HepG2 (cell line): ENCODE measurements around the gene CLASP2. TPM values are rescaled to one million over a fixed set of nuclear protein-coding genes. Genes with fewer than 3 reads are reported as not detected.

Source experiments
- ATAC-seq: fragments of 200-7000 bp; cut with Tn5 transposase; 3 replicates; pipeline ENCODE4 v1.9.1; 2020; ENCODE audit warnings: mild to moderate bottlenecking, moderate library complexity
- BruUV-seq: library from RNA; stranded (reverse); fragments of 400-500 nt; replicated peaks from 2 replicates; lab custom pipeline; 2021; lab: Mats Ljungman, UMichigan
- CTCF ChIA-PET: fragments of 300-600 bp; formaldehyde crosslinking; extraction: SDS; loops from one replicate; lab custom pipeline; 2021; ENCODE audit warnings: low total read pairs, inconsistent platforms, low intra/inter-chr PET ratio; lab: Yijun Ruan, JAX
- POLR2A ChIA-PET: fragments of 350-600 bp; sonication (Branson Sonifier 250); formaldehyde crosslinking; loops from one replicate; lab custom pipeline; 2020; ENCODE audit warnings: antibody characterized with exemption, inconsistent platforms; lab: Yijun Ruan, JAX
- DNase-seq: peaks from one replicate; pipeline ENCODE4 v3.0.0-alpha.2; 2015; ENCODE audit warnings: low spot score
- FAIRE-seq: peaks from 3 replicates; lab custom pipeline; 2011; peaks lifted over from hg19 to GRCh38; lab: Jason Lieb, UNC
- H2AFZ ChIP-seq: one replicate; pipeline ENCODE4 v1.6.1; 2011; ENCODE audit warnings: low read length, inconsistent platforms
- H3K27ac ChIP-seq: fragments of 300-600 bp; 3 replicates; pipeline ENCODE4 v1.8.0; 2011; ENCODE audit warnings: mixed run types, mild to moderate bottlenecking, mixed read lengths, low read length, inconsistent platforms; ENCODE audit not compliant: insufficient read depth; ENCODE audit errors: extremely low read length
- H3K27me3 ChIP-seq, 2 experiments: fragments of 200-600 bp in 1 of 2; 2 replicates in 1 of 2; 3 replicates in 1 of 2; pipeline versions ENCODE4 v1.6.0 to v1.8.0; 2011; ENCODE audit warnings: low read length in 2 of 2, mild to moderate bottlenecking in 2 of 2, moderate library complexity in 2 of 2, inconsistent platforms in 1 of 2; ENCODE audit not compliant: insufficient read depth in 2 of 2, control insufficient read depth in 1 of 2
- H3K36me3 ChIP-seq, 2 experiments: fragments of 200-600 bp in 1 of 2; replicated peaks in 1 of 2; 2 replicates in 1 of 2; 3 replicates in 1 of 2; pipeline versions ENCODE4 v1.5.1 to v1.8.0; 2011; ENCODE audit warnings: low read length in 2 of 2, inconsistent platforms in 1 of 2; ENCODE audit not compliant: insufficient read depth in 2 of 2, control insufficient read depth in 1 of 2
- H3K4me1 ChIP-seq: 2 replicates; pipeline ENCODE4 v1.5.1; 2012; ENCODE audit warnings: low read length, inconsistent platforms; ENCODE audit not compliant: insufficient read depth
- H3K4me2 ChIP-seq: 2 replicates; pipeline ENCODE4 v1.6.0; 2011; ENCODE audit warnings: low read depth, low read length, inconsistent platforms
- H3K4me3 ChIP-seq, 3 experiments: fragments of 200-600 bp in 1 of 3; sonication (generic), shearing (Covaris generic) in 1 of 3; replicated peaks in 1 of 3; 2 replicates each; pipeline ENCODE4 v1.5.1; 2011 to 2016; ENCODE audit warnings: low read length in 3 of 3, inconsistent platforms in 2 of 3, low read depth in 2 of 3, mild to moderate bottlenecking in 2 of 3, control low read depth in 1 of 3, mixed read lengths in 1 of 3; ENCODE audit not compliant: insufficient read depth in 1 of 3
- H3K79me2 ChIP-seq: one replicate; pipeline ENCODE4 v1.6.1; 2011; ENCODE audit warnings: low read length, inconsistent platforms; ENCODE audit not compliant: insufficient read depth
- H3K9ac ChIP-seq: 2 replicates; pipeline ENCODE4 v1.6.0; 2011; ENCODE audit warnings: mild to moderate bottlenecking, low read depth, low read length, inconsistent platforms; ENCODE audit not compliant: insufficient read depth
- H3K9me3 ChIP-seq: 2 replicates; pipeline ENCODE4 v1.5.1; 2012; ENCODE audit warnings: mild to moderate bottlenecking, low read length
- H4K20me1 ChIP-seq: 2 replicates; pipeline ENCODE4 v1.6.0; 2011; ENCODE audit warnings: inconsistent platforms, mild to moderate bottlenecking, low read length, moderate library complexity; ENCODE audit not compliant: insufficient read depth
- EP300 ChIP-seq, 3 experiments: sonication (generic) in 1 of 3; formaldehyde crosslinking in 1 of 3; IDR thresholded peaks; 2 replicates each; pipeline versions ENCODE4 v1.5.1 to v1.6.1; 2011 to 2020; ENCODE audit warnings: low read depth in 2 of 3, low read length in 2 of 3, borderline replicate concordance in 1 of 3, improper control_type of control experiment in 1 of 3, mild to moderate bottlenecking in 1 of 3, missing genetic modification reagents in 1 of 3, moderate library complexity in 1 of 3
- PLRG1 ChIP-seq: fragments of 450-650 bp; conservative IDR thresholded peaks from 2 replicates; pipeline ENCODE4 v1.6.1; 2016
- SP5 ChIP-seq: IDR thresholded peaks from 2 replicates; pipeline ENCODE4 v1.6.1; 2016; ENCODE audit warnings: low read depth, borderline replicate concordance
- ZFP37 ChIP-seq: sonication (generic); formaldehyde crosslinking; IDR thresholded peaks from 2 replicates; pipeline ENCODE4 v1.4.0; 2020; ENCODE audit warnings: missing genetic modification reagents, borderline replicate concordance
- ZFP90 ChIP-seq: sonication (generic); formaldehyde crosslinking; IDR thresholded peaks from 2 replicates; pipeline ENCODE4 v1.8.0; 2022; ENCODE audit warnings: missing genetic modification reagents, mild to moderate bottlenecking, inconsistent platforms, borderline replicate concordance
- ZNF230 ChIP-seq: sonication (generic); formaldehyde crosslinking; IDR thresholded peaks from 2 replicates; pipeline ENCODE4 v1.4.0; 2020; ENCODE audit warnings: mild to moderate bottlenecking, missing genetic modification reagents
- ZNF234 ChIP-seq: sonication (generic); formaldehyde crosslinking; conservative IDR thresholded peaks from 2 replicates; pipeline ENCODE4 v1.5.1; 2020; ENCODE audit warnings: mild to moderate bottlenecking, missing genetic modification reagents
- ZNF460 ChIP-seq: sonication (generic); formaldehyde crosslinking; IDR thresholded peaks from 2 replicates; pipeline ENCODE4 v1.5.1; 2020; ENCODE audit warnings: missing genetic modification reagents, mild to moderate bottlenecking, borderline replicate concordance
- ZNF562 ChIP-seq: sonication (generic); formaldehyde crosslinking; IDR thresholded peaks from 2 replicates; pipeline ENCODE4 v1.8.0; 2022; ENCODE audit warnings: missing genetic modification reagents, borderline replicate concordance
- ZNF572 ChIP-seq: sonication (generic); formaldehyde crosslinking; IDR thresholded peaks from 2 replicates; pipeline ENCODE4 v1.5.1; 2020; ENCODE audit warnings: mild to moderate bottlenecking, missing genetic modification reagents
- ZSCAN12 ChIP-seq: sonication (generic); formaldehyde crosslinking; IDR thresholded peaks from 2 replicates; pipeline ENCODE4 v1.9.0; 2021; ENCODE audit warnings: mild to moderate bottlenecking, missing genetic modification reagents
- whole genome bisulfite sequencing: methylation state at CpG from one replicate; pipeline ENCODE4 v1.1.6; 2017; ENCODE audit warnings: low lambda C conversion rate; 5-methylcytosine and 5-hydroxymethylcytosine counted together
- in situ Hi-C: cut with HindIII; loops from 2 replicates; pipeline ENCODE4 v1.10.0; 2017; ENCODE audit warnings: low pct_unique_long_range_greater_than_20kb; ENCODE audit not compliant: extremely low pct_ligation_motif_present
- intact Hi-C: fragments of 100-400 bp; cut with micrococcal nuclease; formaldehyde crosslinking; loops from one replicate; pipeline ENCODE4 v1.10.0; 2022; ENCODE audit not compliant: unreplicated experiment
- polyA plus RNA-seq, 8 experiments: library from polyadenylated mRNA; depleted of rRNA in 3 of 8; stranded (reverse) in 7 of 8; unstranded in 1 of 8; fragments of >200 nt; fragmentation: Illumina TruSeq in 4 of 8; extraction: Trizol in 4 of 8; gene quantifications; 2 replicates each; pipeline versions ENCODE4 v1.2.1 to v1.2.3, GENCODE V29; 2011 to 2016; ENCODE audit warnings: low read depth in 4 of 8, missing spikeins in 1 of 8, mixed read lengths in 1 of 8; ENCODE audit not compliant: insufficient read depth in 1 of 8
- total RNA-seq, 5 experiments: library from RNA; depleted of rRNA; stranded (reverse); fragments of >200 nt; fragmentation: Illumina TruSeq; extraction: Trizol; gene quantifications; 2 replicates each; pipeline ENCODE4 v1.2.3, GENCODE V29; 2016; ENCODE audit warnings: low read depth in 1 of 5
- TF ChIP-seq, protein P1 (sequence below): sonication (generic); formaldehyde crosslinking; IDR thresholded peaks from 2 replicates; pipeline ENCODE4 v1.5.0; 2020; ENCODE audit warnings: missing genetic modification reagents

Gene CLASP2
- total and polyA plus RNA-seq, 2 of the 13 experiments (the other 11 are each of a cell fraction or from before 2014, with no cell fraction given): 15.7 to 34.8 TPM

DNA sequence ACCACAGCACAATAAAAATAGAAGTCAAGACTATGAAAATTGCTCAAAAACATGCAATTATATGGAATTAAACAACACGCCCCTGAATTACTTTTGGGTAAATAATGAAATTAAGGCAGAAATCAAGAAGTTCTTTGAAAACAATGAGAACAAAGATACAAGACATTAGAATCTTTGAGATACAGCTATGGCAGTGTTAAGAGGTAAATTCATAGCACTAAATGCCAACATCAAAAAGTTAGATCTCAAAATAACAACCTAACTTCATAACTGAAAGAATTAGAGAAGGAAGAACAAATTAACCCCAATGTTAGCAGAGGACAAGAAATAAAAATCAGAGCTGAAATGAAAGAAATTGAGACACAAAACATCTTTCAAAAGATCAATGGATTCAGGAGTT, 191.3 kb downstream of the CLASP2 start:
- intact Hi-C loops: no loop called here
- FAIRE-seq (no peak), ATAC-seq (no peak)
- no peaks in the 10 kb centered on the region for H3K79me2 ChIP-seq
- H3K4me1 ChIP-seq: no peaks in the 10 kb centered on the region
- no TSS peak for BruUV-seq
- H3K9me3 ChIP-seq: peaks cover 8% of the 10 kb centered on the region; the same call in 1 of the 2 replicates
- H4K20me1 ChIP-seq: no peaks in the 10 kb centered on the region
- 0 out of 5 replicates have a peak, but pooled peaks cover 0 to 6% of the 10 kb centered on the region in 2 experiments for H3K36me3 ChIP-seq
- H3K27me3 ChIP-seq: no peaks in the 10 kb centered on the region
- POLR2A ChIA-PET: no interaction called here
- no peak for TF ChIP-seq SP5 (CRISPR knock-in tag)
- peak; percentile 95 for TF ChIP-seq ZFP90 (CRISPR knock-in tag)
- TF ChIP-seq, all 625 proteins: peak for 1
- no peak overlapping the region for H3K27ac ChIP-seq
- no peak overlapping the region for H3K4me2 ChIP-seq
- DNase-seq: no peak
- in situ Hi-C loops: no loop called here
- CTCF ChIA-PET: no interaction called here
- WGBS: 96% methylated on average over 1 of the region's 1 CpG
- no peak overlapping the region for H2AFZ ChIP-seq
- H3K4me3 ChIP-seq: no peak overlapping the region
- H3K9ac ChIP-seq: no peak overlapping the region

DNA sequence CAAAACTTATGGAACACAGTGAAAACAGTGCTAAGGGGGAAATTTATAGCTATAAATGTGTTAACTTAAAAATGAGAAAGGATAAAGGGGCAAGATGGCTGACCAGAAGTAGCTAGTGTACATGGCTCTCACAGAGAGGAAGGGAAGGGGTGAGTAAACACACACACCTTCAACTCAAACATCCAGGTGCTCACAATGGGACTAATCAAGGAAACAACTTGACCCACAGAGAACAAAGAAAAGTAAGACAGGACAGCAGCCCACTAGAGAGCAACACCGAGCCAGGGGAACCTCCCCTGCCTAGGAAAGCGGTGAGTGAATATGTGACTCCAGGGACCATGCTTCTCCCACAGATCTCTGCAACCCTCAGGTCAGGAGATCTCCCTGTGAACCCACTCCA, 192.8 kb downstream of the CLASP2 start:
- Histone ChIP-seq H3K36me3 (0 out of 5 replicates have a peak, but pooled peaks cover 0 to 6% of the 10 kb centered on the region in 2 experiments), H3K9ac (no peak overlapping the region)
- no peak for TF ChIP-seq ZSCAN12
- no peak for TF ChIP-seq ZNF562 (CRISPR knock-in tag)
- no peak for TF ChIP-seq ZNF234 (CRISPR knock-in tag)
- TF ChIP-seq ZNF572 (CRISPR knock-in tag): no peak
- no peak for TF ChIP-seq ZFP37 (CRISPR knock-in tag)
- TF ChIP-seq, protein P1, sequence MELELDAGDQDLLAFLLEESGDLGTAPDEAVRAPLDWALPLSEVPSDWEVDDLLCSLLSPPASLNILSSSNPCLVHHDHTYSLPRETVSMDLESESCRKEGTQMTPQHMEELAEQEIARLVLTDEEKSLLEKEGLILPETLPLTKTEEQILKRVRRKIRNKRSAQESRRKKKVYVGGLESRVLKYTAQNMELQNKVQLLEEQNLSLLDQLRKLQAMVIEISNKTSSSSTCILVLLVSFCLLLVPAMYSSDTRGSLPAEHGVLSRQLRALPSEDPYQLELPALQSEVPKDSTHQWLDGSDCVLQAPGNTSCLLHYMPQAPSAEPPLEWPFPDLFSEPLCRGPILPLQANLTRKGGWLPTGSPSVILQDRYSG (CRISPR knock-in tag): no peak
- TF ChIP-seq ZNF460 (CRISPR knock-in tag): no peak
- TF ChIP-seq PLRG1: no peak
- TF ChIP-seq ZNF230 (CRISPR knock-in tag): no peak
- no peak for TF ChIP-seq EP300 (IDR thresholded peaks at IDR 0.05; ENCODE audit: low read depth in 2 of 2, low read length in 2 of 2)
- TF ChIP-seq EP300 (CRISPR knock-in tag; IDR thresholded peaks at IDR 0.05; ENCODE audit: borderline replicate concordance): no peak
- TF ChIP-seq, all 625 proteins: peak for 0
- no peaks in the 10 kb centered on the region for H3K27me3 ChIP-seq
- WGBS: 100% methylated on average over 2 of the region's 2 CpGs
- intact Hi-C loops (no loop called here), in situ Hi-C loops (no loop called here)
- no peak overlapping the region for H3K27ac ChIP-seq
- peak; percentile 29; the same call in 1 of the 3 replicates for ATAC-seq
- no peaks in the 10 kb centered on the region for H4K20me1 ChIP-seq
- no peak for FAIRE-seq
- no peaks in the 10 kb centered on the region for H3K4me1 ChIP-seq
- no peaks in the 10 kb centered on the region for H3K79me2 ChIP-seq
- DNase-seq: no peak
- ChIA-PET POLR2A (no interaction called here), CTCF (no interaction called here)
- no peak overlapping the region for H2AFZ ChIP-seq
- H3K4me2 ChIP-seq: no peak overlapping the region
- peaks cover 8% of the 10 kb centered on the region; the same call in 1 of the 2 replicates for H3K9me3 ChIP-seq
- BruUV-seq: no TSS peak
- H3K4me3 ChIP-seq: no peak overlapping the region
